H9 (cell line): ENCODE data around the gene BAG2. TPM values are rescaled to one million over a fixed set of nuclear protein-coding genes. Genes with fewer than 3 reads are reported as not detected.

Experiments used
- DNase-seq: peaks from one replicate; pipeline ENCODE4 v3.0.0-alpha.2; 2017
- H2AFZ ChIP-seq: one replicate; pipeline ENCODE4 v1.6.1; 2013; ENCODE audit warnings: mild to moderate bottlenecking, low read length, control low read depth, moderate library complexity
- H2AK5ac ChIP-seq: 2 replicates; pipeline ENCODE4 v1.6.1; 2013; ENCODE audit warnings: low read length, control low read depth, mixed read lengths; ENCODE audit not compliant: insufficient read length
- H2BK120ac ChIP-seq: one replicate; pipeline ENCODE4 v1.6.1; 2013; ENCODE audit warnings: low read depth, mild to moderate bottlenecking, low read length, control low read depth, inconsistent platforms; ENCODE audit not compliant: poor library complexity, severe bottlenecking
- H2BK12ac ChIP-seq: 2 replicates; pipeline ENCODE4 v1.6.1; 2013; ENCODE audit warnings: low read length, control low read depth, mixed read lengths, low read depth; ENCODE audit not compliant: insufficient read length
- H2BK15ac ChIP-seq: 2 replicates; pipeline ENCODE4 v1.6.1; 2013; ENCODE audit warnings: low read depth, low read length, control low read depth
- H2BK20ac ChIP-seq: one replicate; pipeline ENCODE4 v1.6.1; 2013; ENCODE audit warnings: low read depth, mild to moderate bottlenecking, low read length, control low read depth, inconsistent platforms; ENCODE audit not compliant: poor library complexity, severe bottlenecking
- H2BK5ac ChIP-seq: 2 replicates; pipeline ENCODE4 v1.6.1; 2013; ENCODE audit warnings: low read length, control low read depth, mixed read lengths; ENCODE audit not compliant: insufficient read length
- H3K14ac ChIP-seq: 2 replicates; pipeline ENCODE4 v1.6.1; 2013; ENCODE audit warnings: low read length, control low read depth; ENCODE audit not compliant: insufficient read depth
- H3K18ac ChIP-seq: 2 replicates; pipeline ENCODE4 v1.6.1; 2013; ENCODE audit warnings: low read depth, mild to moderate bottlenecking, mixed read lengths, low read length, control low read depth; ENCODE audit not compliant: insufficient read length
- H3K23ac ChIP-seq: 2 replicates; pipeline ENCODE4 v1.6.1; 2013; ENCODE audit warnings: low read length, control low read depth, mixed read lengths, low read depth; ENCODE audit not compliant: insufficient read length
- H3K23me2 ChIP-seq: 2 replicates; pipeline ENCODE4 v1.6.1; 2013; ENCODE audit warnings: low read depth, mild to moderate bottlenecking, mixed read lengths, low read length, control low read depth; ENCODE audit not compliant: insufficient read length, poor library complexity, severe bottlenecking
- H3K27ac ChIP-seq: 2 replicates; pipeline ENCODE4 v1.5.1; 2013; ENCODE audit warnings: low read length, control low read depth, mixed read lengths, low read depth; ENCODE audit not compliant: insufficient read length
- H3K27me3 ChIP-seq: 2 replicates; pipeline ENCODE4 v1.6.1; 2013; ENCODE audit warnings: low read length, control low read depth, inconsistent platforms; ENCODE audit not compliant: insufficient read depth
- H3K4ac ChIP-seq: 2 replicates; pipeline ENCODE4 v1.6.1; 2013; ENCODE audit warnings: low read depth, mild to moderate bottlenecking, control low read depth, inconsistent platforms, low read length, moderate library complexity
- H3K4me1 ChIP-seq: 2 replicates; pipeline ENCODE4 v1.6.1; 2013; ENCODE audit warnings: low read length, control low read depth, inconsistent platforms; ENCODE audit not compliant: insufficient read depth
- H3K4me2 ChIP-seq: 2 replicates; pipeline ENCODE4 v1.6.1; 2013; ENCODE audit warnings: low read length, control low read depth, mixed read lengths; ENCODE audit not compliant: insufficient read length, insufficient read depth
- H3K56ac ChIP-seq: 2 replicates; pipeline ENCODE4 v1.6.1; 2013; ENCODE audit warnings: low read depth, mild to moderate bottlenecking, mixed read lengths, low read length, control low read depth; ENCODE audit not compliant: insufficient read length
- H3K79me1 ChIP-seq: 2 replicates; pipeline ENCODE4 v1.6.1; 2013; ENCODE audit warnings: low read depth, mild to moderate bottlenecking, moderate library complexity, low read length, control low read depth, inconsistent platforms; ENCODE audit not compliant: insufficient read depth, poor library complexity, severe bottlenecking
- H3K79me2 ChIP-seq: 2 replicates; pipeline ENCODE4 v1.6.1; 2013; ENCODE audit warnings: low read length, control low read depth, inconsistent platforms; ENCODE audit not compliant: insufficient read depth
- H3K9ac ChIP-seq: 2 replicates; pipeline ENCODE4 v1.6.1; 2013; ENCODE audit warnings: low read length, control low read depth, mixed read lengths; ENCODE audit not compliant: insufficient read length; ENCODE audit errors: extremely low read depth
- H3K9me3 ChIP-seq: one replicate; pipeline ENCODE4 v1.6.1; 2013; ENCODE audit warnings: low read depth, low read length, inconsistent platforms; ENCODE audit not compliant: control insufficient read depth
- H3T11ph ChIP-seq: one replicate; pipeline ENCODE4 v1.6.1; 2013; ENCODE audit warnings: mild to moderate bottlenecking, low read length, control low read depth, inconsistent platforms
- H4K20me1 ChIP-seq: one replicate; pipeline ENCODE4 v1.6.1; 2013; ENCODE audit not compliant: control insufficient read depth, insufficient read length, insufficient read depth
- H4K5ac ChIP-seq: 2 replicates; pipeline ENCODE4 v1.6.1; 2013; ENCODE audit warnings: low read depth, mild to moderate bottlenecking, mixed read lengths, low read length, control low read depth; ENCODE audit not compliant: insufficient read length
- H4K8ac ChIP-seq: replicated peaks from 2 replicates; pipeline ENCODE4 v1.6.1; 2013; ENCODE audit warnings: low read length, control low read depth, mixed read lengths, low read depth; ENCODE audit not compliant: insufficient read length
- H4K91ac ChIP-seq: 2 replicates; pipeline ENCODE4 v1.6.1; 2013; ENCODE audit warnings: low read depth, mild to moderate bottlenecking, moderate library complexity, mixed read lengths, low read length, control low read depth; ENCODE audit not compliant: insufficient read length
- H3K27ac Mint-ChIP-seq, 3 experiments: 2 replicates in 2 of 3; 3 replicates in 1 of 3; pipeline ENCODE4 v1.8.0; 2020 to 2021; ENCODE audit warnings: mixed read lengths in 3 of 3, mild to moderate bottlenecking in 1 of 3, moderate library complexity in 1 of 3
- H3K27me3 Mint-ChIP-seq: 2 replicates; pipeline ENCODE4 v1.8.0; 2021; ENCODE audit warnings: low read depth, mild to moderate bottlenecking, moderate library complexity, mixed read lengths
- H3K36me3 Mint-ChIP-seq, 3 experiments: 2 replicates in 2 of 3; 3 replicates in 1 of 3; pipeline ENCODE4 v1.8.0; 2020 to 2021; ENCODE audit warnings: low read depth in 3 of 3, mixed read lengths in 3 of 3; ENCODE audit not compliant: insufficient read depth in 1 of 3
- H3K4me1 Mint-ChIP-seq, 2 experiments: 2 replicates each; pipeline ENCODE4 v1.8.0; 2020; ENCODE audit warnings: mixed read lengths in 2 of 2
- H3K4me3 Mint-ChIP-seq, 2 experiments: 2 replicates in 1 of 2; 3 replicates in 1 of 2; pipeline ENCODE4 v1.8.0; 2020 to 2021; ENCODE audit warnings: mild to moderate bottlenecking in 2 of 2, mixed read lengths in 2 of 2, moderate library complexity in 1 of 2
- H3K9me3 Mint-ChIP-seq, 2 experiments: 2 replicates in 1 of 2; 3 replicates in 1 of 2; pipeline ENCODE4 v1.8.0; 2020; ENCODE audit warnings: mild to moderate bottlenecking in 2 of 2, mixed read lengths in 2 of 2, moderate library complexity in 1 of 2
- CTCF ChIP-seq: fragments of 200-600 bp; sonication (generic); conservative IDR thresholded peaks from 3 replicates; pipeline ENCODE4 v1.8.0; 2021; ENCODE audit warnings: antibody characterized with exemption, mild to moderate bottlenecking
- WGBS: extraction: QIAGEN DNeasy Blood & Tissue Kit; methylation state at CpG from one replicate; pipeline ENCODE4 v1.1.7; 2013; ENCODE audit warnings: missing lambda C conversion rate, low lambda C conversion rate, mixed read lengths; ENCODE audit not compliant: insufficient read length; ENCODE audit errors: extremely low coverage; 5-methylcytosine and 5-hydroxymethylcytosine counted together
- total RNA-seq: library from RNA; stranded (reverse); gene quantifications from 2 replicates; pipeline ENCODE4 v1.2.1, GENCODE V29; 2021

BAG2 gene
- total RNA-seq, 1 experiment from 2014 or later: 8.4 TPM

- Histone ChIP-seq H3K23ac (no peak overlapping the region), H3K79me2 (no peaks in the 10 kb centered on the region), H4K8ac (no peak overlapping the region), H3K23me2 (no peaks in the 10 kb centered on the region), H2AFZ (no peak overlapping the region), H2BK120ac (no peak overlapping the region), H3K4me2 (no peak overlapping the region), H3K79me1 (no peaks in the 10 kb centered on the region), H3K27ac (no peak overlapping the region), H4K20me1 (no peaks in the 10 kb centered on the region), H3K14ac (no peak overlapping the region), H3K9me3 (no peaks in the 10 kb centered on the region), H3T11ph (no peak overlapping the region), H2BK20ac (no peak overlapping the region), H2BK12ac (no peak overlapping the region), H4K5ac (no peak overlapping the region), H3K27me3 (no peaks in the 10 kb centered on the region), H3K4me1 (no peaks in the 10 kb centered on the region), H3K4ac (no peak overlapping the region), H3K18ac (no peak overlapping the region), H4K91ac (no peak overlapping the region), H2BK15ac (no peak overlapping the region), H2AK5ac (no peak overlapping the region), H3K9ac (no peak overlapping the region), H3K56ac (no peak overlapping the region), H2BK5ac (no peak overlapping the region)
- H3K27me3 Mint-ChIP-seq: no peaks in the 10 kb centered on the region
- DNase-seq: no peak
- no peak overlapping the region for H3K4me3 Mint-ChIP-seq
- H3K9me3 Mint-ChIP-seq: peaks cover 5 to 15% of the 10 kb centered on the region in 2 experiments; a peak in 4 of 5 replicates
- no CpG with 5 or more reads among the region's 1 CpG for WGBS
- H3K36me3 Mint-ChIP-seq: peaks cover 27 to 36% (median 35%) of the 10 kb centered on the region in 3 experiments
- no peak for TF ChIP-seq CTCF
- no peak overlapping the region for H3K27ac Mint-ChIP-seq
- peaks cover 0 to 4% of the 10 kb centered on the region in 2 experiments; a peak in 1 of 4 replicates for H3K4me1 Mint-ChIP-seq
Measured at GRCh38 chr6:57165080-57165479, 7.0 kb upstream of the BAG2 start.
